Activated T-cell treated with anti-CD3 and anti-CD28 coated beads, Interleukin-2, amount 50 U/mL, for 72 hours (primary cell): Measurements from ENCODE around the gene PDCD11. TPM values are rescaled to one million over a fixed set of nuclear protein-coding genes. Genes with fewer than 3 reads are reported as not detected.
A peak's percentile ranks its signal among the peaks of the same experiment; 100 is the strongest.
"Not testable (repeated sequence)": the region's sequence is repeated elsewhere in the genome, so short reads cannot be mapped to it uniquely, and the experiment has no call there.

ENCODE experiments used
- ATAC-seq, 2 donors: fragments of 150-1000 bp; cut with Tn5 transposase; replicated peaks in 1 of 2; 2 replicates each; pipeline ENCODE4 v1.10.0; 2021; ENCODE audit warnings: moderate library complexity in 2 of 2, mild to moderate bottlenecking in 1 of 2
- DNase-seq, 2 donors: peaks; one replicate each; pipeline ENCODE4 v3.0.0; 2021 to 2022; ENCODE audit warnings: mixed read lengths in 1 of 2
- H3K27ac Mint-ChIP-seq: one replicate; pipeline ENCODE4 v1.8.0; 2022; ENCODE audit warnings: mild to moderate bottlenecking, moderate library complexity, mixed read lengths
- H3K27me3 Mint-ChIP-seq: one replicate; pipeline ENCODE4 v1.8.0; 2022; ENCODE audit warnings: low read depth, mixed read lengths
- H3K36me3 Mint-ChIP-seq, 2 donors: one replicate each; pipeline ENCODE4 v1.8.0; 2022; ENCODE audit warnings: mixed read lengths in 2 of 2, mild to moderate bottlenecking in 1 of 2; ENCODE audit not compliant: insufficient read depth in 2 of 2
- H3K4me1 Mint-ChIP-seq: one replicate; pipeline ENCODE4 v1.8.0; 2022; ENCODE audit warnings: low read depth, mixed read lengths
- H3K4me3 Mint-ChIP-seq, 2 donors: one replicate each; pipeline ENCODE4 v1.8.0; 2022; ENCODE audit warnings: mild to moderate bottlenecking in 2 of 2, mixed read lengths in 2 of 2, moderate library complexity in 2 of 2
- H3K9me3 Mint-ChIP-seq, 2 donors: one replicate each; pipeline ENCODE4 v1.8.0; 2022; ENCODE audit warnings: mixed read lengths in 2 of 2
- total RNA-seq, 2 donors: library from RNA; stranded (reverse); gene quantifications; one replicate each; pipeline ENCODE4 v1.2.3, GENCODE V29; 2022

Gene PDCD11
- total RNA-seq, 2 donors from 2014 or later = 41.2 to 54.0 TPM

DNA sequence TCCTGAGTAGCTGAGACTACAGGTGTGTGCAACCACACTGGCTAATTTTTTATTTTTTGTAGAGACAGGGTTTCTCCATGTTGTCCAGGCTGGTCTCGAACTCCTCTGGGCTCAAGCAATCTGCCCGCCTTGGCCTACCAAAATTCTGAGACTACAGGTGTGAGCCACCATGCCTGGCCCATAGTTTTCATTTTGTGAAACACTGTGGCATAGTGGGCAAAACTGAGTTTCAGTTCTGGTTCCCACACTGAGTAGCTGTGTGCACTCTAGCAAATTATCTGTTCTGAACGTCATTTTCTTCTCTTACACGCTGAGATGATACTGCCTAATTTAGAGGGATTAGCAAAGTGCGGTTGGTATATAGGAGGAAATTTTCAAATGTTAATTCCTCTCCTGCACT lies 13.7 kb upstream of the PDCD11 start:
- H3K27ac Mint-ChIP-seq = no peak overlapping the region

DNA sequence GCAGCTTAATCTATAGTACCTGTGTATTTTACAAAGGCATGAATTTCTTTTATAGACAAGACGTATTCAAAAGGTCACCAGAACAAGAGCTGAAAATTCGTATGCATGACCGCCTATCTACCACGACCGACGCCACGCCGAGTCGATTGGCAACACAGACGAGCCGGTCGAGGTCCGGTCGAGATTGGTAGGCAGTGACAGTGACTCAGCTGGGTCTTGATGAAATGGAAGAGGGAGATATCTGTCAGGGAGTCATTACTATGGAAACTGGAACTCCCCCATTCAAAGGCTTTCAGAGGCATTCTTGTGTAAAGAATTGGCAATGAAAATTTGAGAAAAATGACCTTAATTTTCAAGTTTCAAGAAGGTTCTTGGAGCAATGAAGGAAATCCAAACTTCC lies 2.2 kb upstream of the PDCD11 start:
- no peak for ATAC-seq
- peaks cover 52% of the 10 kb centered on the region for H3K4me1 Mint-ChIP-seq
- no peak for DNase-seq
- H3K4me3 Mint-ChIP-seq = peak overlapping the region; percentile 97 to 98
- peak overlapping the region; percentile 57 for H3K27ac Mint-ChIP-seq
- H3K36me3 Mint-ChIP-seq = peaks cover 6 to 20% of the 10 kb centered on the region in 2 donors
- H3K9me3 Mint-ChIP-seq = no peaks in the 10 kb centered on the region
- H3K27me3 Mint-ChIP-seq = no peaks in the 10 kb centered on the region

More for the DNA sequence above, 13.7 kb upstream of the PDCD11 start:
- H3K9me3 Mint-ChIP-seq = no peaks in the 10 kb centered on the region
- H3K36me3 Mint-ChIP-seq = peaks cover 3 to 14% of the 10 kb centered on the region in 2 donors
- ATAC-seq = no peak
- H3K4me1 Mint-ChIP-seq = peaks cover 5% of the 10 kb centered on the region
- DNase-seq = no peak
- H3K4me3 Mint-ChIP-seq = no peak overlapping the region
- no peaks in the 10 kb centered on the region for H3K27me3 Mint-ChIP-seq

DNA sequence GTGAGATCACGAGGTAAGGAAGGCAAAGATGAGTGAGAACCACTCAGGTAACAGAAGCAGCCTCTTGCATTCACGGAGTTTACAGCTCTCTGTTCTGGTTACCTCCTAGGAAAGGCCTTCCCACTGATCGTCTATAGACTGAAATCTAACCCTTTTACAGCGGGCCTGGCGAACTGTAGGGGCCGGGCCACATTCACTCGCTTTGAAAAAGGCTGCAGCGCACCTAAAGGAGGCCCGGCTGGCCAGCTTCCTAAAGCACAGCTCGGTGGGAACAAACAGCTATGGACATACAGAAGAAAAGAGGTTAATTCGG lies 716 bp upstream of the PDCD11 start:
- Mint-ChIP-seq H3K27ac (peak overlapping the region; percentile 99), H3K27me3 (no peaks in the 10 kb centered on the region), H3K9me3 (no peaks in the 10 kb centered on the region), H3K4me3 (peak overlapping the region; percentile 97 to 98), H3K4me1 (peaks cover 61% of the 10 kb centered on the region), H3K36me3 (peaks cover 6 to 25% of the 10 kb centered on the region in 2 donors)
- DNase-seq = no peak
- ATAC-seq = no peak

DNA sequence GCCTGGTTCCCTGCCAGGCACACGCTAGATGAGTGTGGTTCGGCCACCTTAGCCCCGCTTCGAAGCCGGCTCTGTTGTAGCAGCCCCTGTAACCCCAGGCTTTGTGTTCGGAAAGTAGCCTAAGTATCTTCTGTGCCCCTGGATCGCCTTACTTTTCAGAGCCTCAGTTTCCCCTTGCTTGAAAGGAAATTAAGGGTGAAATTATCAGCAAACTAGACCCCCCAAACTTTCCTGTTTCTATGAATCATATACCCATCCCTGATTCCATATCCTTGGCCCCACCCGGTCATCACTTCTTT lies 312 bp downstream of the PDCD11 start:
- peak overlapping the region; percentile 97 to 98 for H3K4me3 Mint-ChIP-seq
- H3K4me1 Mint-ChIP-seq = peaks cover 61% of the 10 kb centered on the region
- no peak for ATAC-seq
- H3K27me3 Mint-ChIP-seq = no peaks in the 10 kb centered on the region
- no peak for DNase-seq
- H3K27ac Mint-ChIP-seq = peak overlapping the region; percentile 99
- H3K36me3 Mint-ChIP-seq = peaks cover 6 to 21% of the 10 kb centered on the region in 2 donors
- H3K9me3 Mint-ChIP-seq = no peaks in the 10 kb centered on the region

DNA sequence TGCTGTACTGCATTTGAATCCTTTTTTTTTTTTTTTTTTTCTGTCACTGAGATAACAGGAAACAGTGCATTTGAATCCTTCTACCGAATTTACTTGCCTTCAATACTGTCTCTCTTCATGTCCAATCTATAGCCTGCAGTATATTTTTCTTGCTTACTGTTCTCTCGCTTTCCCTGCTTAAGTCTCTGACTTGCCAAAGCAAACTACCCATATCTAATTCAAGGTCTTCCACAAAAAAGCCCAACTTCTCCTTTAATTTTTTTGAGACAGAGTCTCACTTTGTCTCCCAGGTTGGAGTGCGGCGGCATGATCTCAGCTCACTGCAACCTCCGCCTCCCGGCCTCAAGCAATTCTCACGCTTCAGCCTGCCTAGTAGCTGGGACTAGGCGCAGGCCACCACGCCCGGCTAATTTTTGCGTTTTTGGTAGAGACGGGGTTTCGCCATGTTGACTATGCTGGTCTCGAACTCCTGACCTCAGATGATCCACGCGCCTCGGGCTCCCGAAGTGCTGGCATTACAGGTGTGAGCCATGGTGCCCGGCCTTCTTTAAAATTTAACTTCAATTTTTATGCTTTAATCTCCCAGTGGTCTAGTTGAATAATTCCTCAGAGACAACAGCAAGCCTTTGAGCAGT lies 882 bp downstream of the PDCD11 start:
- peaks cover 61% of the 10 kb centered on the region for H3K4me1 Mint-ChIP-seq
- H3K36me3 Mint-ChIP-seq = peaks cover 6 to 18% of the 10 kb centered on the region in 2 donors
- peak overlapping the region; percentile 99 for H3K27ac Mint-ChIP-seq
- peak overlapping the region; percentile 97 to 98 for H3K4me3 Mint-ChIP-seq
- DNase-seq (no peak), ATAC-seq (no peak)
- H3K9me3 Mint-ChIP-seq = no peaks in the 10 kb centered on the region
- no peaks in the 10 kb centered on the region for H3K27me3 Mint-ChIP-seq

DNA sequence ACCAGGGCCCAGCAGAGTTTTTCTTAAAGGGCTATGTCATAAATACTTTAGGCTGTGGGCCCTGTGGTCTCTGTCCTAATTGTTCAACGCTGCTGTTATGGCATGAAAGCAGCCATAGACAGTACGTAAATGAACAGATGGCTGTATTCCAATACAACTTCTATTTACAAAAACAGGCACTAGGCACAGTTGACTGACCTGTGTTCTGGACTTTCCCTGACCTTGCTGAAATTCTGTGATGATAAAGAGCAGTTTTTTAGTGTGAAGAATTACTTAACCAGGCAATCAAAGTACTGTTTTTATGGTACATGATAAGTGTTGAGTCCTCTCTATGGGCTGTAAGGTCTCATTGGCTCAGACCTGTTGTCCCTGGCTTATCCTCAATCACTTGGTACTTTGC lies 17.1 kb downstream of the PDCD11 start:
- ATAC-seq = no peak
- H3K36me3 Mint-ChIP-seq = peaks cover 17 to 55% of the 10 kb centered on the region in 2 donors
- no peaks in the 10 kb centered on the region for H3K27me3 Mint-ChIP-seq
- H3K4me1 Mint-ChIP-seq = no peaks in the 10 kb centered on the region
- no peak overlapping the region for H3K4me3 Mint-ChIP-seq
- H3K9me3 Mint-ChIP-seq = no peaks in the 10 kb centered on the region
- no peak for DNase-seq
- no peak overlapping the region for H3K27ac Mint-ChIP-seq

DNA sequence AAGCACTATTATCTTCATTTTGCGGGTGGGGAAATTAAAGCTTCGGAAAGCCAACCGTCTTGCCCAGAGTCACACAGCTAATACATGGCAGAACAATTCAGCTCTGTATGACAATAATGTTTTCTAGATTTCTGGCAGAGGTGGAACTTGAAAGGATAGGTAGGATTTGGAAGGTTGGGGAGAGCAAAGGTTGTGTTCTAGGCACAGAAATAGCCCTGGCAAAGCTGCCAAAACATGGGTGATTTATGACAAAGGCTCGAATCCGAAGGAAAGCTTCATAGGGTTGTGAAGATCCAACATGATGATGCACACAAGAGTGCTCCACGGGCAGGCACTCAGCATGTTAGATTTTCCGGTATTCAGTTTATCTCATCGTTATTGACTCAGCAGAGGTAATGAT lies 19.2 kb downstream of the PDCD11 start:
- Mint-ChIP-seq H3K4me3 (no peak overlapping the region), H3K27ac (no peak overlapping the region)
- no peak for ATAC-seq

DNA sequence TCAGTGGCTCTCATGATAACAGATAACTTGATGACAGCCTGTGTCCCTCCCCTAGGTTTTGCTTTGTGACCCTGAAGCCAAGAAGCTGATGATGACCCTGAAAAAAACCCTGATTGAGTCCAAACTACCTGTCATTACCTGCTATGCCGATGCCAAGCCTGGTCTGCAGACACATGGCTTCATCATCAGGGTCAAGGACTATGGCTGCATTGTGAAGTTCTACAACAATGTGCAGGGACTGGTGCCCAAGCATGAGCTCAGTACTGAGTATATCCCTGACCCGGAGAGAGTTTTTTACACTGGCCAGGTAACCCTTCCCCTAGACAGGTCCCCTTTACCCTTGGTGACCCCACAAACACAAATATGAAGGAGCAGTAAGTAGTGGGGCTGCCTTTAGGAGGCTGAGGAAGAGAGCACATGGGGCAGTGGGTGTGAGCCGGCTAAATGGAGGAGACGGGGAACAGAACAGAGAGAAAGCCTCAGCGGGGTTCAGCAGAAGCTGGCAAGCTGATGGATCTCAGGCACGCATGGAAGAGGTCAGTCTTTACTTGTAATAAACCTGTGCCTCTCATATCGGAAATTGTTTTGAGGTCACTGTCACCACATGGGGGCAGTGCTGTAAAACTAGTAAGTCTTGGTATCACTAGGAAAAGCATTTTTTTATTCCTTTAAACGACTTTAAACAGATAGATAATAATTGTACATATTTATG lies 20.2 kb downstream of the PDCD11 start:
- peaks cover 9 to 48% of the 10 kb centered on the region in 2 donors for H3K36me3 Mint-ChIP-seq
- no peaks in the 10 kb centered on the region for H3K4me1 Mint-ChIP-seq
- no peaks in the 10 kb centered on the region for H3K9me3 Mint-ChIP-seq
- no peak overlapping the region for H3K27ac Mint-ChIP-seq
- peak; percentile 48 to 56 for DNase-seq
- no peaks in the 10 kb centered on the region for H3K27me3 Mint-ChIP-seq
- ATAC-seq = peak in 1 of 2 donors; percentile 38
- H3K4me3 Mint-ChIP-seq = no peak overlapping the region

More for the DNA sequence above, 19.2 kb downstream of the PDCD11 start:
- Mint-ChIP-seq H3K4me1 (no peaks in the 10 kb centered on the region), H3K36me3 (peaks cover 9 to 47% of the 10 kb centered on the region in 2 donors), H3K9me3 (no peaks in the 10 kb centered on the region), H3K27me3 (no peaks in the 10 kb centered on the region)
- DNase-seq = no peak

DNA sequence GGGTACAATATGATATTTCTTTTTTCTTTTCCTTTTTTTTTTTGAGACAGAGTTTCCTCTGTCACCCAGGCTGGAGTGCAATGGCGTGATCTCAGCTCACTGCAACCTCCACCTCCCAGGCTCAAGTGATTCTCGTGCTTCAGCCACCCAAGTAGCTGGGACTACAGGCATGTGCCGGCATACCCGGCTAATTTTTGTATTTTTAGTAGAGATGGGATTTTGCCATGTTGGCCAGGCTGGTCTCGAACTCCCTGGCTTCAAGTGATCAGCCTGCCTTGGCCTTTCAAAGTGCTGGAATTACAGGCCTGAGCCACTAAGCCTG lies 20.7 kb downstream of the PDCD11 start:
- H3K4me3 Mint-ChIP-seq, H3K4me1 Mint-ChIP-seq, DNase-seq, H3K27ac Mint-ChIP-seq, ATAC-seq, H3K9me3 Mint-ChIP-seq, H3K27me3 Mint-ChIP-seq: not testable (repeated sequence)
- H3K36me3 Mint-ChIP-seq = peaks cover 9 to 48% of the 10 kb centered on the region in 2 donors

DNA sequence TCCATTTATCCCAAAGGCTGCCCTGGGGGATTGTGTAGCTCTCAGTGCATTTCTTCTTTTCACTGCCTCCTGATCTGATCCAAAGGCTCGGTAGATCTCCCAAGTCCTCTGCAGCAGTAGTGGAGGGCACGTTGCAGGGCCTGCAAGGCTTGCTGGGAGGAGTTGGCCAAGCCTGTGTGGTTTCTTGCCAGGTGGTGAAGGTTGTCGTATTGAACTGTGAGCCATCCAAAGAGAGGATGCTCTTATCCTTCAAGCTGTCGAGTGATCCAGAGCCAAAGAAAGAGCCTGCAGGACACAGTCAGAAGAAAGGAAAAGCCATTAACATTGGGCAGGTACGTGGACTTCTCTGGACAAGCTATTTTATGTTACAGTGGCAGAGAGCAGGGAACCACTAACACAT lies 21.2 kb downstream of the PDCD11 start:
- Mint-ChIP-seq H3K4me3 (no peak overlapping the region), H3K27me3 (no peaks in the 10 kb centered on the region), H3K36me3 (peaks cover 11 to 48% of the 10 kb centered on the region in 2 donors), H3K9me3 (no peaks in the 10 kb centered on the region), H3K27ac (no peak overlapping the region), H3K4me1 (no peaks in the 10 kb centered on the region)
- ATAC-seq (no peak), DNase-seq (no peak)

DNA sequence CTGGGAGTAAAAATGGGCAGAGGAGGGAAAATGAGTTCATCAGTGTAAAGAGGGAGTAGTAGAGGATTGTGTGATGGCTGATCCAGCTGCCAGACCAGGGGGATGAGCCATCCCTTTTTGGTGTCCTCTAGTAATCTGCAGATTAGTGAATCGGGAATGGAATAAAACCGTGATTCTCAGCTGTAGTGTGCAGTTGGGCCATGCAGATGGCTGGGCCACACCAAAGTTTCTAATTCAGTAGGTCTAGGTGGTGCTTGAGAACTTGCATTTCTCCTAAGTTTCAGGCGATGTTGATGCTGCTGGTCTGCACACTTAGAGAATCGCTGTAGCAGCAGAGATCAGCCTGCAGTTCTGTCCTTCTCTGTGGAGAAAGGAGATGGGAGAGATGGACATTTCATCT lies 22.7 kb downstream of the PDCD11 start:
- no peak overlapping the region for H3K27ac Mint-ChIP-seq
- H3K36me3 Mint-ChIP-seq = peaks cover 14 to 46% of the 10 kb centered on the region in 2 donors
- H3K9me3 Mint-ChIP-seq = no peaks in the 10 kb centered on the region
- H3K4me1 Mint-ChIP-seq = no peaks in the 10 kb centered on the region
- H3K27me3 Mint-ChIP-seq = no peaks in the 10 kb centered on the region
- H3K4me3 Mint-ChIP-seq = no peak overlapping the region
- no peak for ATAC-seq
- DNase-seq = no peak

DNA sequence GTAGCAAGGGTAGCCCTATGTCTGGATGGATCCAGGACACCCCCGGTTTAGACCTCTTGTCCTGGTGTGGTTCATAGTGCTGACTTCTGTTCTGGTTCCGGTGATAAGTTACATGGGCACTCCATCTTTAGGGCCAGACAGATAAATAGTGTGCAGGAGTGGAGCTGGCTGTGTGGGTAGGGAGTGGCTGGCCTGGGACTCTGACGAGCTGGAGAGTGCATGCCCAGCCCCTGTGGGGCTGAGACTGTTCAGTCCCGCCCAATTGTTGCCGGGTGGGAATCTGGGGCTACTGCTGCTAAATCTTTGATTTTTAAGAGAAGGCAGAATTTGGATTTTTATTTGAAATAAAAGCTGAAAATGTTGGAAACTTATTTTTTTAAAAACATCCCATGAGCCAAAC lies 27.3 kb downstream of the PDCD11 start:
- Mint-ChIP-seq H3K27ac (no peak overlapping the region), H3K4me3 (no peak overlapping the region), H3K36me3 (peaks cover 7 to 29% of the 10 kb centered on the region in 2 donors), H3K27me3 (no peaks in the 10 kb centered on the region), H3K4me1 (peaks cover 10% of the 10 kb centered on the region), H3K9me3 (no peaks in the 10 kb centered on the region)
- DNase-seq (no peak), ATAC-seq (no peak)

DNA sequence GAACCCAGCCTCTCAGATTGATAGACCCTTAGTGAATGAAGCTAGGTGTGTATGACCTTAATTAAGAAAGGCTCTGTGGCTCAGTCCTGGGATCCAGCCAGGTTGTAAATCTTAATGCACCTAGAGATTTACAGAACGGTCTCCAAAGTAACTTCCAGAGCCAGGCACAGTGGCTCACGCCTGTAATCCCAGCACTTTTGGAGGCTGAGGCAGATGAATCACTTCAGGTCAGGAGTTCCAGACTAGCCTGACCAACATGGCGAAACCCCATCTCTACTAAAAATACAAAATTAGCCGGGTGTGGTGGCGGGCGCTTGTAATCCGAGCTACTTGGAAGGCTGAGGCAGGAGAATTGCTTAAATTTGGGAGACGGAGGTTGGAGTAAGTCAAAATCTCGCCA lies 31.4 kb downstream of the PDCD11 start:
- no peak overlapping the region for H3K27ac Mint-ChIP-seq
- peaks cover 9 to 36% of the 10 kb centered on the region in 2 donors for H3K36me3 Mint-ChIP-seq
- H3K9me3 Mint-ChIP-seq = no peaks in the 10 kb centered on the region
- H3K27me3 Mint-ChIP-seq = no peaks in the 10 kb centered on the region
- H3K4me3 Mint-ChIP-seq = no peak overlapping the region
- no peak for ATAC-seq
- no peak for DNase-seq
- peaks cover 27% of the 10 kb centered on the region for H3K4me1 Mint-ChIP-seq
